ENCODE results near the gene MYBBP1A. TPM values are rescaled to one million over a fixed set of nuclear protein-coding genes. Genes with fewer than 3 reads are reported as not detected.

Gene MYBBP1A
- total and polyA plus RNA-seq, 2 of the 4 experiments (the other 2 are of a cell fraction): 22.6 to 45.9 TPM

DNA sequence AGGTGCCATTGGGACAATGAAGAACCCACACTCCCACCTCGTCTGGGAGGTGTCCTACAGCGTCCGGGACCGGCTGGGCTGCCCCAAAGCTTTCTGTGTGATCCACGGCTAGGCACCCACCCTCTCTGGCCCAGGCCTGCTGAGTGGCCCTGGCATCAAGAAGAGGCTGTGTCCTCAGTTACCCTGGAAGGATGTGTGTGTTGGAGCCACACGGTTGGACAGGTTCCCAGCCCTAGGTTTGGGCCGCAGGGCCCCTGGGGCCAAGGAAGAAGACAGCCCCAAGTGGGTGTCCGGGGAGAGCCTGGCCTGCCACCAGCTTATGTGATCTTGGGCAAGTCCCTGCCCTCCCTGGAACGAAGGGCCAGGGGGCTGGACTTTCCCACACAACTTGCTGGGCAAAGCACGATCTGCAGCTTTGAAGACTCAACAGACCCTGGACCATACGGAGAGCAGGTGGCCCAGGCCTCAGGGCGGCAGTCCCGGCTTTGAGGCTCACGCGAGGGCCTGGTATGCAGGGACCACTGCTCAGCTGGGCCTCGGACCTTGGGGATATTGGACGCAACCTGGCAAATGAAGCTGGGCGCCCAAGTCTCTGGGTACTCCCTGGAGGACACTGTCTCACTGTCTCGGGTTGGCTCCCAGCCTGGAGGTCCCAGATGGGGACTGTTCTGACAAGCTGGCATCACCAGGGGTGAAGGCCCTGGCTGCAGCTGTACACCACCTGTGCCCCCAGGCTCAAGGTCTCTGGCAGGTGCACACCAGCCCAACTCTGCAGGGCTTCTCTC lies 17.5 kb downstream of the MYBBP1A start:
- Histone ChIP-seq H4K5ac (ENCODE audit: low read depth, low read length) (no peak overlapping the region), H3K27ac (ENCODE audit: insufficient read depth, low read length) (no peak overlapping the region), H3K27me3 (ENCODE audit: control insufficient read depth, insufficient read depth, low read length) (peaks cover 1% of the 10 kb centered on the region; the same call in 1 of the 2 replicates), H2AK9ac (replicated peaks; ENCODE audit: low read depth, low read length, poor library complexity) (no peak overlapping the region), H3K4me1 (ENCODE audit: control insufficient read depth, insufficient read depth, low read length) (peaks cover 3% of the 10 kb centered on the region; the same call in 1 of the 2 replicates), H3K14ac (replicated peaks; ENCODE audit: low read depth, low read length) (no peak overlapping the region), H3K4me2 (ENCODE audit: low read depth, low read length) (no peak overlapping the region), H4K20me1 (ENCODE audit: insufficient read depth, low read length) (peaks cover 15% of the 10 kb centered on the region), H3K9ac (ENCODE audit: low read depth, low read length) (no peak overlapping the region), H2BK5ac (ENCODE audit: low read depth, low read length, poor library complexity, severe bottlenecking) (no peak overlapping the region), H3K9me3 (ENCODE audit: control insufficient read depth, insufficient read depth, low read length) (no peaks in the 10 kb centered on the region), H2BK15ac (ENCODE audit: low read depth, low read length) (no peak overlapping the region), H3K4me3 (ENCODE audit: insufficient read depth, low read depth, low read length) (no peak overlapping the region), H3K23ac (ENCODE audit: low read depth, low read length) (no peak overlapping the region), H2AK5ac (ENCODE audit: low read depth, low read length) (no peak overlapping the region), H3K9me1 (ENCODE audit: insufficient read depth, low read length) (no peaks in the 10 kb centered on the region), H4K91ac (ENCODE audit: insufficient read depth, low read depth, low read length) (no peak overlapping the region), H3K4ac (ENCODE audit: low read depth, low read length) (no peak overlapping the region), H4K8ac (ENCODE audit: low read depth in 2 of 2, low read length in 2 of 2) (no peak overlapping the region), H2BK20ac (ENCODE audit: low read depth, low read length) (no peak overlapping the region), H3K79me1 (ENCODE audit: low read depth in 1 of 2, low read length in 2 of 2) (no peaks in the 10 kb centered on the region; a peak in 1 of 4 replicates), H3K18ac (ENCODE audit: low read depth, low read length) (no peak overlapping the region), H3K56ac (ENCODE audit: extremely low read depth, insufficient read depth, low read length) (no peak overlapping the region), H2BK120ac (ENCODE audit: low read depth, low read length) (no peak overlapping the region), H3K36me3 (ENCODE audit: control insufficient read depth, insufficient read depth, low read length) (peaks cover 38% of the 10 kb centered on the region), H2AFZ (replicated peaks; ENCODE audit: low read length, poor library complexity) (no peak overlapping the region)
- BruUV-seq (replicated peaks): no TSS peak
- 85% methylated on average over 12 of the region's 19 CpGs; no CpG with 5 or more reads in 1 of the 2 experiments for WGBS, 2 experiments (ENCODE audit: extremely low coverage in 2 of 2, insufficient read length in 1 of 2)
- TF ChIP-seq RAD21 (IDR thresholded peaks at IDR 0.05; ENCODE audit: low read length) (no peak), MAZ (IDR thresholded peaks at IDR 0.05; ENCODE audit: borderline replicate concordance, low read depth, low read length) (no peak), SMC3 (IDR thresholded peaks at IDR 0.05; ENCODE audit: low read depth, low read length) (no peak), FOS (IDR thresholded peaks at IDR 0.05; ENCODE audit: low read depth, low read length) (no peak), CHD1 (IDR thresholded peaks at IDR 0.05; ENCODE audit: low read depth, low read length) (no peak), MAFK (IDR thresholded peaks at IDR 0.05; ENCODE audit: low read depth, low read length) (no peak)
- TF ChIP-seq, protein P1, sequence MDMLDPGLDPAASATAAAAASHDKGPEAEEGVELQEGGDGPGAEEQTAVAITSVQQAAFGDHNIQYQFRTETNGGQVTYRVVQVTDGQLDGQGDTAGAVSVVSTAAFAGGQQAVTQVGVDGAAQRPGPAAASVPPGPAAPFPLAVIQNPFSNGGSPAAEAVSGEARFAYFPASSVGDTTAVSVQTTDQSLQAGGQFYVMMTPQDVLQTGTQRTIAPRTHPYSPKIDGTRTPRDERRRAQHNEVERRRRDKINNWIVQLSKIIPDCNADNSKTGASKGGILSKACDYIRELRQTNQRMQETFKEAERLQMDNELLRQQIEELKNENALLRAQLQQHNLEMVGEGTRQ (IDR thresholded peaks at IDR 0.05; ENCODE audit: low read depth, low read length): no peak
- ChIA-PET POLR2A (ENCODE audit: unreplicated experiment) (no interaction called here), CTCF (no interaction called here)
- in situ Hi-C loops (cut with MboI; ENCODE audit: low sequenced_read_pairs): no loop called here
- DNase-seq: no peak
- no peak for ATAC-seq (ENCODE audit: low read depth)
- intact Hi-C loops (cut with micrococcal nuclease): loop anchor here (5.0 kb wide), 1 partner anchor 115 kb away; no protein-coding TSS in a partner anchor
- dilution Hi-C loops (cut with HindIII; ENCODE audit: low sequenced_read_pairs, unreplicated experiment): no loop called here
